OCI-LY7 (cell line): ENCODE measurements around the gene EYS. TPM values are rescaled to one million over a fixed set of nuclear protein-coding genes. Genes with fewer than 3 reads are reported as not detected.
A peak's percentile ranks its signal among the peaks of the same experiment; 100 is the strongest.

Source experiments
- BruUV-seq: library from RNA; stranded (reverse); fragments of 400-500 nt; replicated peaks from 2 replicates; lab custom pipeline; 2021; lab: Mats Ljungman, UMichigan
- CTCF ChIA-PET: fragments of 300-600 bp; sonication (Branson Sonifier 250); formaldehyde crosslinking; loops from one replicate; lab custom pipeline; 2022; ENCODE audit warnings: antibody characterized with exemption; ENCODE audit not compliant: unreplicated experiment; lab: Charles Lee
- POLR2A ChIA-PET: fragments of 300-600 bp; sonication (Branson Sonifier 250); formaldehyde crosslinking; loops from one replicate; lab custom pipeline; 2022; ENCODE audit warnings: antibody characterized with exemption; lab: Charles Lee
- DNase-seq: peaks from one replicate; pipeline ENCODE4 v3.0.0-alpha.2; 2015; ENCODE audit warnings: low spot score
- H2AFZ ChIP-seq: fragments of 200-600 bp; sonication (generic), shearing (Covaris generic); 2 replicates; pipeline ENCODE4 v1.6.1; 2014; ENCODE audit warnings: mild to moderate bottlenecking, antibody characterized with exemption, low read length, moderate library complexity
- H3K27ac ChIP-seq: fragments of 200-600 bp; sonication (generic); 2 replicates; pipeline ENCODE4 v1.5.1; 2014; ENCODE audit warnings: mixed run types, low read depth, mild to moderate bottlenecking, moderate library complexity, low read length, inconsistent platforms; ENCODE audit not compliant: poor library complexity, severe bottlenecking
- H3K36me3 ChIP-seq: fragments of 200-600 bp; sonication (generic); 2 replicates; pipeline ENCODE4 v1.6.1; 2014; ENCODE audit warnings: mild to moderate bottlenecking, antibody characterized with exemption, low read length, moderate library complexity, mixed read lengths; ENCODE audit not compliant: insufficient read depth
- H3K4me1 ChIP-seq: fragments of 200-600 bp; sonication (generic); 2 replicates; pipeline ENCODE4 v1.5.1; 2014; ENCODE audit warnings: mild to moderate bottlenecking, low read length; ENCODE audit not compliant: insufficient read depth, poor library complexity, severe bottlenecking
- H3K4me2 ChIP-seq: fragments of 200-600 bp; sonication (generic); 2 replicates; pipeline ENCODE4 v1.6.1; 2014; ENCODE audit warnings: mild to moderate bottlenecking, low read length
- H3K4me3 ChIP-seq: fragments of 200-600 bp; sonication (generic); 2 replicates; pipeline ENCODE4 v1.5.1; 2014; ENCODE audit warnings: mild to moderate bottlenecking, low read depth, low read length; ENCODE audit not compliant: poor library complexity, severe bottlenecking
- H3K79me2 ChIP-seq: fragments of 200-600 bp; sonication (generic); 2 replicates; pipeline ENCODE4 v1.6.1; 2016; ENCODE audit warnings: low read depth, mild to moderate bottlenecking, low read length, moderate library complexity, mixed read lengths; ENCODE audit not compliant: insufficient read depth
- H3K9me2 ChIP-seq: fragments of 200-600 bp; sonication (generic); 2 replicates; pipeline ENCODE4 v1.6.1; 2016; ENCODE audit warnings: mild to moderate bottlenecking, low read length, mixed read lengths; ENCODE audit not compliant: insufficient read depth
- H3K9me3 ChIP-seq: fragments of 200-600 bp; sonication (generic); 2 replicates; pipeline ENCODE4 v1.6.1; 2014; ENCODE audit warnings: mild to moderate bottlenecking, mixed run types, low read length, mixed read lengths
- H4K20me1 ChIP-seq: fragments of 200-600 bp; sonication (generic); 2 replicates; pipeline ENCODE4 v1.6.1; 2014; ENCODE audit warnings: mild to moderate bottlenecking, antibody characterized with exemption, low read length, moderate library complexity, mixed read lengths; ENCODE audit not compliant: insufficient read depth
- CTCF ChIP-seq: fragments of 200-600 bp; sonication (generic); conservative IDR thresholded peaks from 2 replicates; pipeline ENCODE4 v1.5.1; 2014; ENCODE audit warnings: mild to moderate bottlenecking, antibody characterized with exemption, low read length, moderate library complexity, mixed read lengths
- EZH2phosphoT487 ChIP-seq: fragments of 200-600 bp; sonication (generic); IDR thresholded peaks from 2 replicates; pipeline ENCODE4 v1.6.1; 2018; ENCODE audit warnings: low read depth, borderline replicate concordance, mild to moderate bottlenecking, mixed run types, antibody characterized with exemption, low read length, moderate library complexity, mixed read lengths
- intact Hi-C: fragments of 100-400 bp; cut with micrococcal nuclease; formaldehyde crosslinking; loops from one replicate; pipeline ENCODE4 v1.10.0; 2022; ENCODE audit not compliant: unreplicated experiment
- total RNA-seq, 2 experiments: library from RNA; depleted of rRNA in 1 of 2; stranded (reverse); fragments of >200 nt in 1 of 2; shearing (Covaris generic) in 1 of 2; gene quantifications; 2 replicates each; pipeline ENCODE4 v1.2.3, GENCODE V29; 2014 to 2022

The EYS gene
- total RNA-seq, 2 experiments from 2014 or later: not detected

GRCh38 chr6:63805345-63805744, 1901.7 kb downstream of the EYS start:
- Histone ChIP-seq H3K9me2 (no peaks in the 10 kb centered on the region), H3K79me2 (no peaks in the 10 kb centered on the region), H3K36me3 (no peaks in the 10 kb centered on the region), H3K27ac (no peak overlapping the region), H3K4me3 (no peak overlapping the region), H2AFZ (0 out of 2 replicates have a peak overlapping the region, but pooled peaks have one; percentile 32), H3K9me3 (no peaks in the 10 kb centered on the region), H3K4me2 (no peak overlapping the region), H4K20me1 (no peaks in the 10 kb centered on the region), H3K4me1 (no peaks in the 10 kb centered on the region)
- no TSS peak for BruUV-seq
- ChIA-PET POLR2A (no interaction called here), CTCF (no interaction called here)
- no peak for DNase-seq
- TF ChIP-seq EZH2phosphoT487: no peak
- TF ChIP-seq CTCF: no peak
- intact Hi-C loops: no loop called here

GRCh38 chr6:63804381-63804956, 1902.6 kb downstream of the EYS start:
- Histone ChIP-seq H3K79me2 (no peaks in the 10 kb centered on the region), H3K27ac (no peak overlapping the region), H4K20me1 (no peaks in the 10 kb centered on the region), H2AFZ (no peak overlapping the region), H3K4me3 (no peak overlapping the region), H3K9me2 (no peaks in the 10 kb centered on the region), H3K4me2 (no peak overlapping the region), H3K4me1 (no peaks in the 10 kb centered on the region), H3K36me3 (no peaks in the 10 kb centered on the region), H3K9me3 (no peaks in the 10 kb centered on the region)
- DNase-seq: no peak
- no TSS peak for BruUV-seq
- intact Hi-C loops: no loop called here
- POLR2A ChIA-PET: no interaction called here
- CTCF ChIA-PET: no interaction called here
- no peak for TF ChIP-seq EZH2phosphoT487
- no peak for TF ChIP-seq CTCF

GRCh38 chr6:63803371-63803770, 1903.7 kb downstream of the EYS start:
- BruUV-seq: no TSS peak
- TF ChIP-seq CTCF (no peak), EZH2phosphoT487 (no peak)
- DNase-seq: no peak
- Histone ChIP-seq H3K27ac (no peak overlapping the region), H4K20me1 (no peaks in the 10 kb centered on the region), H3K36me3 (no peaks in the 10 kb centered on the region), H3K79me2 (no peaks in the 10 kb centered on the region), H3K9me3 (no peaks in the 10 kb centered on the region), H3K4me1 (no peaks in the 10 kb centered on the region), H3K4me3 (no peak overlapping the region), H3K9me2 (no peaks in the 10 kb centered on the region), H2AFZ (no peak overlapping the region), H3K4me2 (no peak overlapping the region)
- intact Hi-C loops: loop anchor here (2.0 kb wide), 1 partner anchor 451 kb away; no protein-coding TSS in a partner anchor
- ChIA-PET POLR2A (interaction anchor here (0.6 kb wide), 4 partner anchors 24 to 1214 kb away, joined by 3 to 6 read pairs (median 4); no protein-coding TSS in a partner anchor), CTCF (interaction anchor here (1.8 kb wide), 1 partner anchor 451 kb away, joined by 9 read pairs; no protein-coding TSS in a partner anchor)
